ENCODE data around the gene TEX12. TPM values are rescaled to one million over a fixed set of nuclear protein-coding genes. Genes with fewer than 3 reads are reported as not detected.

TEX12 gene
- total and polyA plus RNA-seq, 9 of the 15 experiments (the other 6 are each of a cell fraction or from before 2014, with no cell fraction given) = 0.10 to 2.3 (median 0.67) TPM; not detected in 1

DNA sequence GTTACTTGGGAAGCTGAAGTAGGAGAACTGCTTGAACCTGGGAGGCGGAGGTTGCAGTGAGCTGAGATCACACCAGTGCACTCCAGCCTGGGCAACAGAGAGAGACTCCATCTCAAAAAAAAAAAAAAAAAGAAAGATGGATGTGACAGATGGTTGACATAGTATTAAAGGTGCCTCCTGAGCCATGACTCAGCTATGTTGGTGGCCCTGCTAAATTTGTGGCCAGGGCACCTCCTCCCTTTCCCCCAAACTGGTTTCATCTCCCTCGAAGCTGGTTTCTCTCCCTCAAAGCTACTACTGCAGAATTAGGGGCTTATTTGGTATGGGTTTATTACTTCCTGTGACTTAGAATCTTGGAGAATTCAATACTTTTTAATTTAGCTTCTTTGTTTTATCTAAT is 49.0 kb upstream of the TEX12 start:
- H4K20me1 ChIP-seq (replicated peaks; ENCODE audit: control insufficient read depth, insufficient read depth, low read length) = no peaks in the 10 kb centered on the region
- in situ Hi-C loops (cut with MboI) (loop anchor here (10.0 kb wide), 1 partner anchor 167 kb away; no protein-coding TSS in a partner anchor), intact Hi-C loops (cut with micrococcal nuclease) (loop anchor here (5.0 kb wide), 1 partner anchor 39 kb away; no protein-coding TSS in a partner anchor)
- no peaks in the 10 kb centered on the region for H3K9me3 ChIP-seq (replicated peaks; ENCODE audit: control insufficient read depth, insufficient read depth, low read depth, low read length)
- no peak overlapping the region for H3K4me2 ChIP-seq (ENCODE audit: insufficient read depth, low read length)
- DNase-seq (ENCODE audit: extremely low read depth in 1 of 4, low spot score in 3 of 4) = no peak
- H3K9me1 ChIP-seq (ENCODE audit: control insufficient read depth, insufficient read depth, low read length) = no peaks in the 10 kb centered on the region
- 0 out of 5 replicates have a peak, but pooled peaks cover 0 to 6% of the 10 kb centered on the region in 2 experiments for H3K4me1 ChIP-seq (replicated peaks in 1 of 2; ENCODE audit: control insufficient read depth in 2 of 2, insufficient read depth in 2 of 2, low read length in 2 of 2)
- no peak overlapping the region for H3K9ac ChIP-seq (ENCODE audit: insufficient read depth in 1 of 2, low read depth in 2 of 2, low read length in 2 of 2)
- TF ChIP-seq PRPF4 (IDR thresholded peaks at IDR 0.05; ENCODE audit: insufficient read depth, low read depth, low read length, poor library complexity, severe bottlenecking) = no peak
- TF ChIP-seq, protein P1, sequence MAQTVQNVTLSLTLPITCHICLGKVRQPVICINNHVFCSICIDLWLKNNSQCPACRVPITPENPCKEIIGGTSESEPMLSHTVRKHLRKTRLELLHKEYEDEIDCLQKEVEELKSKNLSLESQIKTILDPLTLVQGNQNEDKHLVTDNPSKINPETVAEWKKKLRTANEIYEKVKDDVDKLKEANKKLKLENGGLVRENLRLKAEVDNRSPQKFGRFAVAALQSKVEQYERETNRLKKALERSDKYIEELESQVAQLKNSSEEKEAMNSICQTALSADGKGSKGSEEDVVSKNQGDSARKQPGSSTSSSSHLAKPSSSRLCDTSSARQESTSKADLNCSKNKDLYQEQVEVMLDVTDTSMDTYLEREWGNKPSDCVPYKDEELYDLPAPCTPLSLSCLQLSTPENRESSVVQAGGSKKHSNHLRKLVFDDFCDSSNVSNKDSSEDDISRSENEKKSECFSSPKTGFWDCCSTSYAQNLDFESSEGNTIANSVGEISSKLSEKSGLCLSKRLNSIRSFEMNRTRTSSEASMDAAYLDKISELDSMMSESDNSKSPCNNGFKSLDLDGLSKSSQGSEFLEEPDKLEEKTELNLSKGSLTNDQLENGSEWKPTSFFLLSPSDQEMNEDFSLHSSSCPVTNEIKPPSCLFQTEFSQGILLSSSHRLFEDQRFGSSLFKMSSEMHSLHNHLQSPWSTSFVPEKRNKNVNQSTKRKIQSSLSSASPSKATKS (CRISPR knock-in tag; IDR thresholded peaks at IDR 0.05) = no peak
- 0 out of 2 replicates have a peak, but pooled peaks have one; percentile 24 for TF ChIP-seq ZNF316 (IDR thresholded peaks at IDR 0.05)
- TF ChIP-seq NFE2 (IDR thresholded peaks at IDR 0.05; ENCODE audit: low read depth) = peak; percentile 49; the same call in 1 of the 2 replicates
- no peak for TF ChIP-seq ETV6 (IDR thresholded peaks at IDR 0.05; ENCODE audit: borderline replicate concordance in 1 of 2, low read depth in 2 of 2, low read length in 1 of 2)
- no peak for TF ChIP-seq ETV6 (CRISPR knock-in tag; IDR thresholded peaks at IDR 0.05; ENCODE audit: borderline replicate concordance)
- TF ChIP-seq C11orf30 (IDR thresholded peaks at IDR 0.05; ENCODE audit: low read depth) = no peak
- TF ChIP-seq ZNF764 (CRISPR knock-in tag; IDR thresholded peaks at IDR 0.05; ENCODE audit: low read depth) = no peak
- no peak for TF ChIP-seq ZNF232 (CRISPR knock-in tag; IDR thresholded peaks at IDR 0.05)
- TF ChIP-seq, protein P2, sequence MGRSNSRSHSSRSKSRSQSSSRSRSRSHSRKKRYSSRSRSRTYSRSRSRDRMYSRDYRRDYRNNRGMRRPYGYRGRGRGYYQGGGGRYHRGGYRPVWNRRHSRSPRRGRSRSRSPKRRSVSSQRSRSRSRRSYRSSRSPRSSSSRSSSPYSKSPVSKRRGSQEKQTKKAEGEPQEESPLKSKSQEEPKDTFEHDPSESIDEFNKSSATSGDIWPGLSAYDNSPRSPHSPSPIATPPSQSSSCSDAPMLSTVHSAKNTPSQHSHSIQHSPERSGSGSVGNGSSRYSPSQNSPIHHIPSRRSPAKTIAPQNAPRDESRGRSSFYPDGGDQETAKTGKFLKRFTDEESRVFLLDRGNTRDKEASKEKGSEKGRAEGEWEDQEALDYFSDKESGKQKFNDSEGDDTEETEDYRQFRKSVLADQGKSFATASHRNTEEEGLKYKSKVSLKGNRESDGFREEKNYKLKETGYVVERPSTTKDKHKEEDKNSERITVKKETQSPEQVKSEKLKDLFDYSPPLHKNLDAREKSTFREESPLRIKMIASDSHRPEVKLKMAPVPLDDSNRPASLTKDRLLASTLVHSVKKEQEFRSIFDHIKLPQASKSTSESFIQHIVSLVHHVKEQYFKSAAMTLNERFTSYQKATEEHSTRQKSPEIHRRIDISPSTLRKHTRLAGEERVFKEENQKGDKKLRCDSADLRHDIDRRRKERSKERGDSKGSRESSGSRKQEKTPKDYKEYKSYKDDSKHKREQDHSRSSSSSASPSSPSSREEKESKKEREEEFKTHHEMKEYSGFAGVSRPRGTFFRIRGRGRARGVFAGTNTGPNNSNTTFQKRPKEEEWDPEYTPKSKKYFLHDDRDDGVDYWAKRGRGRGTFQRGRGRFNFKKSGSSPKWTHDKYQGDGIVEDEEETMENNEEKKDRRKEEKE (IDR thresholded peaks at IDR 0.05; ENCODE audit: borderline replicate concordance in 1 of 2, control insufficient read depth in 1 of 2, low read depth in 2 of 2, low read length in 1 of 2) = no peak
- BruUV-seq (replicated peaks) = no TSS peak
- WGBS (ENCODE audit: insufficient coverage, low coverage, missing lambda C conversion rate) = 52% methylated on average over 2 of the region's 2 CpGs
- H3K27ac ChIP-seq (ENCODE audit: extremely low read depth, low read depth, low read length) = no peak overlapping the region
- H3K79me2 ChIP-seq (ENCODE audit: control insufficient read depth, insufficient read depth, low read length) = no peaks in the 10 kb centered on the region
- CTCF ChIA-PET (ENCODE audit: low intra/inter-chr PET ratio) = interaction anchor here (0.6 kb wide), 1 partner anchor 162 kb away, joined by 3 read pairs; no protein-coding TSS in a partner anchor
- H3K36me3 ChIP-seq (ENCODE audit: control insufficient read depth, insufficient read depth, low read length) = no peaks in the 10 kb centered on the region
- no peak overlapping the region for H3K4me3 ChIP-seq
- H2AFZ ChIP-seq (ENCODE audit: low read depth, low read length) = no peak overlapping the region
- H3K27me3 ChIP-seq (ENCODE audit: control insufficient read depth in 2 of 2, insufficient read depth in 2 of 2, low read length in 2 of 2) = no peaks in the 10 kb centered on the region
- FAIRE-seq = no peak
- ATAC-seq = no peak
- POLR2A ChIA-PET = no interaction called here

Measured in K562 (cell line).